Measurements from ENCODE around the gene MAP7. TPM values are rescaled to one million over a fixed set of nuclear protein-coding genes. Genes with fewer than 3 reads are reported as not detected.

The MAP7 gene
- total and polyA plus RNA-seq, 9 of the 15 experiments (the other 6 are each of a cell fraction or from before 2014, with no cell fraction given), result 0.76 to 7.7 (median 3.9) TPM

- TF ChIP-seq ZNF592 (IDR thresholded peaks at IDR 0.05) (0 out of 2 replicates have a peak, but pooled peaks have one; percentile 20), RBFOX2 (IDR thresholded peaks at IDR 0.05; ENCODE audit: low read depth, low read length) (no peak), PBX2 (CRISPR knock-in tag; IDR thresholded peaks at IDR 0.05; ENCODE audit: low read depth) (no peak), PBX2 (tag; conservative IDR thresholded peaks at IDR 0.05; ENCODE audit: low read depth) (peak; percentile 93), THAP7 (CRISPR knock-in tag; IDR thresholded peaks at IDR 0.05) (no peak), DEAF1 (CRISPR knock-in tag; IDR thresholded peaks at IDR 0.05) (0 out of 2 replicates have a peak, but pooled peaks have one; percentile 31), ZNF124 (CRISPR knock-in tag; IDR thresholded peaks at IDR 0.05) (no peak), ZNF398 (CRISPR knock-in tag; IDR thresholded peaks at IDR 0.05) (no peak), EP300 (IDR thresholded peaks at IDR 0.05; ENCODE audit: low read length) (peak; percentile 43; the same call in 1 of the 2 replicates), FOXA3 (CRISPR knock-in tag; conservative IDR thresholded peaks at IDR 0.05 in 1 of 2, IDR thresholded peaks at IDR 0.05 in 1 of 2) (peak in 1 of 2 experiments; percentile 42; a peak in 1 of 4 replicates), MEIS2 (IDR thresholded peaks at IDR 0.05; ENCODE audit: partially characterized antibody) (peak; percentile 95), POLR2H (tag; IDR thresholded peaks at IDR 0.05; ENCODE audit: low read depth) (peak; percentile 76), PKNOX1 (IDR thresholded peaks at IDR 0.05) (peak; percentile 84), ETV1 (tag; conservative IDR thresholded peaks at IDR 0.05; ENCODE audit: low read depth) (peak; percentile 85), RNF2 (IDR thresholded peaks at IDR 0.05) (peak; percentile 33; the same call in 1 of the 2 replicates)
These were observed 16.6 kb upstream of the MAP7 start (continued) for GRCh38 chr6:136566851-136567250.
